Transverse colon (tissue), 4 donors: ENCODE data around the gene CALML4. TPM values are rescaled to one million over a fixed set of nuclear protein-coding genes. Genes with fewer than 3 reads are reported as not detected.

Experiments used
- DNase-seq: peaks from one replicate; pipeline ENCODE4 v3.0.0-alpha.2; 2019
- H3K27ac ChIP-seq, 4 donors: fragments of 200-600 bp; sonication (generic); 2 replicates each; pipeline ENCODE4 v1.5.1; 2016 to 2018; ENCODE audit warnings: inconsistent platforms in 4 of 4
- H3K27me3 ChIP-seq: fragments of 200-600 bp; sonication (generic); 2 replicates; pipeline ENCODE4 v1.5.1; 2017; ENCODE audit warnings: inconsistent platforms
- H3K36me3 ChIP-seq, 4 donors: fragments of 200-600 bp; sonication (generic); 2 replicates each; pipeline ENCODE4 v1.5.1; 2017 to 2019; ENCODE audit warnings: inconsistent platforms in 4 of 4
- H3K4me1 ChIP-seq, 4 donors: fragments of 200-600 bp; sonication (generic); 2 replicates each; pipeline ENCODE4 v1.5.1; 2017 to 2020; ENCODE audit warnings: inconsistent platforms in 4 of 4
- H3K4me3 ChIP-seq, 4 donors: fragments of 200-600 bp; sonication (generic); 1 replicate in 1 of 4; 2 replicates in 3 of 4; pipeline versions ENCODE4 v1.5.1 to v1.6.1; 2017 to 2019; ENCODE audit warnings: inconsistent platforms in 4 of 4
- H3K9me3 ChIP-seq, 2 donors: fragments of 200-600 bp; sonication (generic); 2 replicates each; pipeline ENCODE4 v1.5.1; 2017 to 2019; ENCODE audit warnings: inconsistent platforms in 2 of 2
- CTCF ChIP-seq, 5 experiments: fragments of 200-600 bp in 3 of 5; fragments of 450-650 bp in 2 of 5; sonication (generic) in 3 of 5; IDR thresholded peaks; 1 replicate in 2 of 5; 2 replicates in 3 of 5; pipeline ENCODE4 v1.5.1; 2016 to 2017; ENCODE audit warnings: antibody characterized with exemption in 5 of 5, inconsistent platforms in 3 of 5, mild to moderate bottlenecking in 2 of 5, moderate library complexity in 1 of 5
- EP300 ChIP-seq: sonication (generic); formaldehyde crosslinking; IDR thresholded peaks from one replicate; pipeline ENCODE4 v1.6.1; 2017; ENCODE audit warnings: antibody characterized with exemption, low read depth
- POLR2A ChIP-seq: fragments of 450-650 bp; IDR thresholded peaks from one replicate; pipeline ENCODE4 v1.6.1; 2016; ENCODE audit warnings: antibody characterized with exemption, mild to moderate bottlenecking, moderate library complexity
- POLR2AphosphoS5 ChIP-seq, 3 donors: sonication (generic); formaldehyde crosslinking; IDR thresholded peaks; one replicate each; pipeline ENCODE4 v1.6.1; 2016; ENCODE audit warnings: antibody characterized with exemption in 3 of 3
- WGBS, 2 donors: methylation state at CpG; one replicate each; pipeline ENCODE4 v1.1.5; 2018; ENCODE audit warnings: low coverage in 1 of 2; 5-methylcytosine and 5-hydroxymethylcytosine counted together
- in situ Hi-C, 4 donors: fragments of 200-750 bp; cut with MboI; loops; one replicate each; pipeline versions ENCODE4 v1.15.0 to v1.15.1; 2017; ENCODE audit warnings: low sequenced_read_pairs in 3 of 4, low pct_ligation_motif_present in 1 of 4, low pct_unique_long_range_greater_than_20kb in 1 of 4
- intact Hi-C: fragments of 100-400 bp; cut with DNase I; formaldehyde crosslinking; loops from one replicate; pipeline ENCODE4 v1.15.1; 2023; ENCODE audit warnings: low total_unique reads
- total RNA-seq, 4 donors: library from RNA; depleted of rRNA; stranded (reverse); fragments of >200 nt; gene quantifications; one replicate each; pipeline ENCODE4 v1.1.0, GENCODE V29; 2016

The CALML4 gene
- total RNA-seq, 4 donors from 2014 or later = 56.3 to 153 (median 75.2) TPM

- Histone ChIP-seq H3K27ac (no peak overlapping the region), H3K27me3 (no peaks in the 10 kb centered on the region), H3K4me3 (no peak overlapping the region), H3K4me1 (peaks cover 12 to 52% (median 34%) of the 10 kb centered on the region in 4 donors), H3K36me3 (no peaks in the 10 kb centered on the region), H3K9me3 (no peaks in the 10 kb centered on the region)
- in situ Hi-C loops (no loop called here), intact Hi-C loops (no loop called here)
- TF ChIP-seq EP300 = no peak
- no peak for TF ChIP-seq POLR2A
- TF ChIP-seq POLR2AphosphoS5 (IDR thresholded peaks at IDR 0.05) = no peak
- no peak for TF ChIP-seq CTCF (IDR thresholded peaks at IDR 0.05)
- 80% methylated on average over 6 of the region's 16 CpGs; no CpG with 5 or more reads in 1 of the 2 donors for WGBS, 2 donors
- no peak for DNase-seq
Observed at GRCh38 chr15:68200016-68200861, 4.9 kb downstream of the CALML4 start.

- Histone ChIP-seq H3K9me3 (no peaks in the 10 kb centered on the region), H3K36me3 (no peaks in the 10 kb centered on the region), H3K27me3 (no peaks in the 10 kb centered on the region), H3K4me3 (no peak overlapping the region), H3K4me1 (peaks cover 6 to 43% (median 28%) of the 10 kb centered on the region in 4 donors), H3K27ac (no peak overlapping the region)
- TF ChIP-seq POLR2A (no peak), POLR2AphosphoS5 (IDR thresholded peaks at IDR 0.05) (no peak), EP300 (no peak), CTCF (IDR thresholded peaks at IDR 0.05) (no peak)
- 75 to 79% methylated on average over 6 to 11 of the region's 11 CpGs for WGBS, 2 donors
- DNase-seq = no peak
- in situ Hi-C loops (no loop called here), intact Hi-C loops (no loop called here)
Observed at GRCh38 chr15:68199340-68199739, 5.8 kb downstream of the CALML4 start.

GRCh38 chr15:68197661-68198437, 7.3 kb downstream of the CALML4 start:
- Histone ChIP-seq H3K36me3 (peaks cover 0 to 11% (median 3%) of the 10 kb centered on the region in 4 donors), H3K4me3 (no peak overlapping the region), H3K27ac (no peak overlapping the region), H3K4me1 (peaks cover 6 to 28% (median 22%) of the 10 kb centered on the region in 4 donors), H3K27me3 (no peaks in the 10 kb centered on the region), H3K9me3 (no peaks in the 10 kb centered on the region)
- no peak for TF ChIP-seq CTCF (IDR thresholded peaks at IDR 0.05)
- peak in 1 of 3 donors; percentile 10 for TF ChIP-seq POLR2AphosphoS5 (IDR thresholded peaks at IDR 0.05)
- TF ChIP-seq POLR2A = no peak
- no peak for TF ChIP-seq EP300
- in situ Hi-C loops = no loop called here
- no peak for DNase-seq
- intact Hi-C loops = no loop called here
- WGBS, 2 donors = 88 to 100% methylated on average over 1 to 11 of the region's 11 CpGs

GRCh38 chr15:68197170-68197492, 8.0 kb downstream of the CALML4 start:
- H3K9me3 ChIP-seq = no peaks in the 10 kb centered on the region
- in situ Hi-C loops (no loop called here), intact Hi-C loops (no loop called here)
- DNase-seq = no peak
- no peak overlapping the region for H3K27ac ChIP-seq
- H3K36me3 ChIP-seq = peaks cover 0 to 17% (median 3%) of the 10 kb centered on the region in 4 donors
- H3K4me3 ChIP-seq = no peak overlapping the region
- TF ChIP-seq POLR2AphosphoS5 (IDR thresholded peaks at IDR 0.05) (no peak), EP300 (no peak), POLR2A (no peak), CTCF (IDR thresholded peaks at IDR 0.05) (no peak)
- 94 to 100% methylated on average over 3 to 8 of the region's 8 CpGs for WGBS, 2 donors
- H3K4me1 ChIP-seq = peaks cover 6 to 21% (median 19%) of the 10 kb centered on the region in 4 donors
- no peaks in the 10 kb centered on the region for H3K27me3 ChIP-seq
